Measurements from ENCODE around the gene BEGAIN.

BEGAIN gene

GRCh38 chr14:100587086-100587762 lies at the start of gene BEGAIN:
Gene BEGAIN (minus strand): TSS chr14:100587417. CDS start chr14:100587290, 127 bp downstream.
- no peak for DNase-seq

GRCh38 chr14:100636559-100636958 lies 49.3 kb upstream of the BEGAIN start:
- no peak for DNase-seq

GRCh38 chr14:100634026-100634425 lies 46.8 kb upstream of the BEGAIN start:
- no peak for DNase-seq

GRCh38 chr14:100633406-100633805 lies 46.2 kb upstream of the BEGAIN start:
- DNase-seq, result no peak

- no peak for DNase-seq
Observed at GRCh38 chr14:100629696-100630095, 42.5 kb upstream of the BEGAIN start.

- no peak for DNase-seq
Observed at GRCh38 chr14:100629098-100629497, 41.9 kb upstream of the BEGAIN start.

GRCh38 chr14:100628225-100628624 lies 41.0 kb upstream of the BEGAIN start:
- DNase-seq, result no peak

GRCh38 chr14:100626614-100627013 lies 39.4 kb upstream of the BEGAIN start:
- no peak for DNase-seq

- DNase-seq, result no peak
Observed at GRCh38 chr14:100623961-100624360, 36.7 kb upstream of the BEGAIN start.

GRCh38 chr14:100623557-100623956 lies 36.3 kb upstream of the BEGAIN start:
- no peak for DNase-seq

- no peak for DNase-seq
Observed at GRCh38 chr14:100622708-100623485, 35.7 kb upstream of the BEGAIN start.

- no peak for DNase-seq
Observed at GRCh38 chr14:100622224-100622623, 35.0 kb upstream of the BEGAIN start.

- no peak for DNase-seq
Observed at GRCh38 chr14:100621806-100622205, 34.6 kb upstream of the BEGAIN start.

- no peak for DNase-seq
Observed at GRCh38 chr14:100620255-100621100, 33.3 kb upstream of the BEGAIN start.

- no peak for DNase-seq
Observed at GRCh38 chr14:100619396-100620254, 32.4 kb upstream of the BEGAIN start.

GRCh38 chr14:100618763-100619320 lies 31.6 kb upstream of the BEGAIN start:
- DNase-seq, result peak; percentile 6

GRCh38 chr14:100618318-100618693 lies 31.1 kb upstream of the BEGAIN start:
- peak; percentile 44 for DNase-seq

- DNase-seq, result no peak
Observed at GRCh38 chr14:100617410-100618317, 30.4 kb upstream of the BEGAIN start.

GRCh38 chr14:100616854-100617409 lies 29.7 kb upstream of the BEGAIN start:
- DNase-seq, result no peak

Measured in KG1 (cell line).